ENCODE results near the gene APPL2.
"Not testable (repeated sequence)": the region's sequence is repeated elsewhere in the genome, so short reads cannot be mapped to it uniquely, and the experiment has no call there.

The APPL2 gene

DNA sequence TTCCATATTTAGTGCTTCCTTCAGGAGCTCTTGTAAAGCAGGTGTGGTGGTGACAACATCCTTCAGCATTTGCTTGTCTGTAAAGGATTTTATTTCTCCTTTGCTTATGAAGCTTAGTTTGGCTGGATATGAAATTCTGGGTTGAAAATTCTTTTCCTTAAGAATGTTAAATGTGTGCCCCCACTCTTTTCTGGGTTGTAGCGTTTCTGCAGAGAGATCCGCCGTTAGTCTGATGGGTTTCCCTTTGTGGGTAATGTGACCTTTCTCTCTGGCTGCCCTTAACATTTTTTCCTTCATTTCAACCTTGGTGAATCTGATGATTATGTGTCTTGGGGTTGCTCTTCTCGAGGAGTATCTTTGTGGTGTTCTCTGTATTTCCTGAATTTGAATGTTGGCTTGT, 52.6 kb downstream of the APPL2 start:
- H3K4ac ChIP-seq (ENCODE audit: low read length); H3K9ac ChIP-seq (ENCODE audit: low read depth, low read length, poor library complexity); H3K79me1 ChIP-seq (ENCODE audit: low read depth, low read length); H4K8ac ChIP-seq (ENCODE audit: low read depth, low read length); H3K4me1 ChIP-seq (ENCODE audit: control insufficient read depth in 2 of 2, insufficient read depth in 1 of 2, low read depth in 1 of 2, low read length in 2 of 2); H2BK5ac ChIP-seq (ENCODE audit: low read length); H3K4me2 ChIP-seq (ENCODE audit: insufficient read depth, low read length, poor library complexity, severe bottlenecking); DNase-seq (ENCODE audit: low spot score); H2BK12ac ChIP-seq (ENCODE audit: low read length); H3K4me3 ChIP-seq (ENCODE audit: low read length in 2 of 2); H3K18ac ChIP-seq (ENCODE audit: low read length); H4K91ac ChIP-seq (ENCODE audit: low read depth, low read length, poor library complexity); H3K27me3 ChIP-seq (ENCODE audit: control insufficient read depth in 3 of 3, insufficient read depth in 3 of 3, low read depth in 1 of 3, low read length in 3 of 3); H2BK15ac ChIP-seq (ENCODE audit: low read length); H3K14ac ChIP-seq (ENCODE audit: low read length); H3K23ac ChIP-seq (ENCODE audit: low read depth, low read length, poor library complexity); H2BK120ac ChIP-seq (ENCODE audit: low read depth, low read length); H3K27ac ChIP-seq (replicated peaks; ENCODE audit: low read length); H2AK5ac ChIP-seq (ENCODE audit: low read depth, low read length); H2AFZ ChIP-seq (ENCODE audit: low read length): not testable (repeated sequence)
- peaks cover 4 to 25% of the 10 kb centered on the region in 2 donors for H3K9me3 ChIP-seq (replicated peaks in 1 of 2; ENCODE audit: control insufficient read depth in 2 of 2, insufficient read depth in 1 of 2, low read depth in 1 of 2, low read length in 2 of 2)
- WGBS, 2 donors (ENCODE audit: extremely low coverage in 2 of 2, insufficient read length in 2 of 2, insufficient replicate concordance in 1 of 2), result no CpG with 5 or more reads among the region's 4 CpGs
- H3K36me3 ChIP-seq (replicated peaks in 1 of 2; ENCODE audit: control insufficient read depth in 2 of 2, insufficient read depth in 2 of 2, low read length in 2 of 2), result peaks cover 9 to 52% of the 10 kb centered on the region in 2 donors

DNA sequence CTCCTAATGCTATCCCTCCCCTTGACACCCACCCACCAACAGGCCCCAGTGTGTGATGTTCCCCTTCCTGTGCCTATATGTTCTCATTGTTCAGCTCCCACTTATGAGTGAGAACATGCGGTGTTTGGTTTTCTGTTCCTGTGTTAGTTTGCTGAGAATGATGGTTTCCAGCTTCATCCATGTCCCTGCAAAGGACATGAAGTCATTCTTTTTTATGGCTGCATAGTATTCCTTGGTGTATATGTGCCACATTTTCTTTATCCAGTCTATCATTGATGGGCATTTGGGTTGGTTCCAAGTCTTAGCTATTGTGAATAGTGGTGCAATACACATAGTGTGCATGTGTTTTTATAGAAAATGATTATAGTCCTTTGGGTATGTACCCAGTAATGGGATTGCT, 56.9 kb downstream of the APPL2 start:
- not testable (repeated sequence) for H3K27me3 ChIP-seq (ENCODE audit: control insufficient read depth in 3 of 3, insufficient read depth in 3 of 3, low read depth in 1 of 3, low read length in 3 of 3); H2BK120ac ChIP-seq (ENCODE audit: low read depth, low read length); H3K14ac ChIP-seq (ENCODE audit: low read length); H3K9ac ChIP-seq (ENCODE audit: low read depth, low read length, poor library complexity); H2AK5ac ChIP-seq (ENCODE audit: low read depth, low read length); H3K4me2 ChIP-seq (ENCODE audit: insufficient read depth, low read length, poor library complexity, severe bottlenecking); DNase-seq (ENCODE audit: low spot score); H4K91ac ChIP-seq (ENCODE audit: low read depth, low read length, poor library complexity); H3K79me1 ChIP-seq (ENCODE audit: low read depth, low read length); H3K4ac ChIP-seq (ENCODE audit: low read length); H3K4me3 ChIP-seq (ENCODE audit: low read length in 2 of 2); H2BK5ac ChIP-seq (ENCODE audit: low read length); H2BK15ac ChIP-seq (ENCODE audit: low read length); H3K4me1 ChIP-seq (ENCODE audit: control insufficient read depth in 2 of 2, insufficient read depth in 1 of 2, low read depth in 1 of 2, low read length in 2 of 2); H2AFZ ChIP-seq (ENCODE audit: low read length); H4K8ac ChIP-seq (ENCODE audit: low read depth, low read length); H3K27ac ChIP-seq (replicated peaks; ENCODE audit: low read length); H3K18ac ChIP-seq (ENCODE audit: low read length); H2BK12ac ChIP-seq (ENCODE audit: low read length); H3K23ac ChIP-seq (ENCODE audit: low read depth, low read length, poor library complexity); H3K9me3 ChIP-seq (replicated peaks in 1 of 2; ENCODE audit: control insufficient read depth in 2 of 2, insufficient read depth in 1 of 2, low read depth in 1 of 2, low read length in 2 of 2)
- H3K36me3 ChIP-seq (replicated peaks in 1 of 2; ENCODE audit: control insufficient read depth in 2 of 2, insufficient read depth in 2 of 2, low read length in 2 of 2), result peaks cover 3 to 47% of the 10 kb centered on the region in 2 donors
- WGBS, 2 donors (ENCODE audit: extremely low coverage in 2 of 2, insufficient read length in 2 of 2, insufficient replicate concordance in 1 of 2), result no CpG with 5 or more reads among the region's 1 CpG

DNA sequence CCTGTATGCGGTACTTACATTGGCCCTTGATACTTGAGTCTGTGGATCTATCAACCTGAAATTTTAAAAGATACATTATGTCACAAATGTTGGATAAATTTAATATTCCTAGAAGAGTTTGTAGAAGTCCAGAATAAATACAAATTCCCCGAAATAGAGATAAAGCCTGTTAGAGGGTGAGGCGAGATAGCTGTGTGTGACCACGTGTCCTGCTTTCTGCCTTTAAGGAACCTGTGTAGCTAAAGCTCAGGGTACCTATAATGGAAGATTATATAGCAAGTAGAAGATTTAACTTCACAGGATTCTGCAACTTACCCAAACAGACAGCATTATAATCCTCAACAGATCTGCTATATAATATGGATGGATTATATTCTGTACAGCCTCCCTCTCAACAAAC, 58.8 kb downstream of the APPL2 start:
- H2BK5ac ChIP-seq (ENCODE audit: low read length), result no peak overlapping the region
- no peak overlapping the region for H3K23ac ChIP-seq (ENCODE audit: low read depth, low read length, poor library complexity)
- no CpG with 5 or more reads among the region's 4 CpGs for WGBS, 2 donors (ENCODE audit: extremely low coverage in 2 of 2, insufficient read length in 2 of 2, insufficient replicate concordance in 1 of 2)
- H2BK120ac ChIP-seq (ENCODE audit: low read depth, low read length), result no peak overlapping the region
- H3K4me3 ChIP-seq (ENCODE audit: low read length in 2 of 2), result no peak overlapping the region
- no peak overlapping the region for H4K8ac ChIP-seq (ENCODE audit: low read depth, low read length)
- no peak overlapping the region for H3K14ac ChIP-seq (ENCODE audit: low read length)
- H3K9ac ChIP-seq (ENCODE audit: low read depth, low read length, poor library complexity), result no peak overlapping the region
- H2AFZ ChIP-seq (ENCODE audit: low read length), result no peak overlapping the region
- H2BK12ac ChIP-seq (ENCODE audit: low read length), result no peak overlapping the region
- H2BK15ac ChIP-seq (ENCODE audit: low read length), result no peak overlapping the region
- no peak for DNase-seq (ENCODE audit: low spot score)
- H3K4ac ChIP-seq (ENCODE audit: low read length), result no peak overlapping the region
- no peaks in the 10 kb centered on the region for H3K27me3 ChIP-seq (ENCODE audit: control insufficient read depth in 3 of 3, insufficient read depth in 3 of 3, low read depth in 1 of 3, low read length in 3 of 3)
- peaks cover 0 to 2% of the 10 kb centered on the region in 2 donors for H3K9me3 ChIP-seq (replicated peaks in 1 of 2; ENCODE audit: control insufficient read depth in 2 of 2, insufficient read depth in 1 of 2, low read depth in 1 of 2, low read length in 2 of 2)
- no peak overlapping the region for H3K4me2 ChIP-seq (ENCODE audit: insufficient read depth, low read length, poor library complexity, severe bottlenecking)
- H3K79me1 ChIP-seq (ENCODE audit: low read depth, low read length), result no peaks in the 10 kb centered on the region
- no peak overlapping the region for H2AK5ac ChIP-seq (ENCODE audit: low read depth, low read length)
- no peak overlapping the region for H4K91ac ChIP-seq (ENCODE audit: low read depth, low read length, poor library complexity)
- no peak overlapping the region for H3K27ac ChIP-seq (replicated peaks; ENCODE audit: low read length)
- H3K36me3 ChIP-seq (replicated peaks in 1 of 2; ENCODE audit: control insufficient read depth in 2 of 2, insufficient read depth in 2 of 2, low read length in 2 of 2), result peaks cover 3 to 59% of the 10 kb centered on the region in 2 donors
- no peaks in the 10 kb centered on the region for H3K4me1 ChIP-seq (ENCODE audit: control insufficient read depth in 2 of 2, insufficient read depth in 1 of 2, low read depth in 1 of 2, low read length in 2 of 2)
- no peak overlapping the region for H3K18ac ChIP-seq (ENCODE audit: low read length)

DNA sequence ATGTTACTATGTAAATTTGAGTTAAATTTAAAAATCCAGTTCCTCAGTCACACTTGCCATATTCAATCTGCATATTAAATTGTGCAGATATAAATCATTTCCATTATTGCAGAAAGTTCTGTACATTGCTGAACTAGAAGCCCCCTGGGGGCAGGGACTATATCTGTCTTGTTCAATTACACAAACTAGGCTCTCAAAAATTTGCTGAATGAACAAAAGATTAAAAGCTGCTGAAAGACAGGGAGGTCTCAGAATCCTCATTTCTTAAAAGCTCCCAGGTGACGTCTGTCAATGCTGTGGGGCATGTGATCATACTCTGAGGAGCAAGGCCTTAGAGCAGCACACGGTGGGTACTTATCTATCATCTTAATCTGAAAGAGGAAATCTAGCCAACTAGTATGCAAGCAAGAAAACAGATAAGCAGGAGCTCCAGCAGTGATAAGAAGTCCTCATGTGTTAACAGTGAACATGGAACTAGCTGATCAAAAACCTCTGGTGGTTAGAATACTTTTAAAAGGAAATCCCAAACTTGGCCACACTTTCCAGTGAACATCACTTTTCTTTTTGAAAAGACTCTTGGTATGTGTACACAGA, 60.5 kb downstream of the APPL2 start:
- Histone ChIP-seq H2AFZ (ENCODE audit: low read length) (no peak overlapping the region), H3K14ac (ENCODE audit: low read length) (no peak overlapping the region), H2AK5ac (ENCODE audit: low read depth, low read length) (no peak overlapping the region), H4K91ac (ENCODE audit: low read depth, low read length, poor library complexity) (no peak overlapping the region), H3K4me3 (ENCODE audit: low read length in 2 of 2) (no peak overlapping the region), H3K36me3 (replicated peaks in 1 of 2; ENCODE audit: control insufficient read depth in 2 of 2, insufficient read depth in 2 of 2, low read length in 2 of 2) (peaks cover 3 to 74% of the 10 kb centered on the region in 2 donors), H3K9me3 (replicated peaks in 1 of 2; ENCODE audit: control insufficient read depth in 2 of 2, insufficient read depth in 1 of 2, low read depth in 1 of 2, low read length in 2 of 2) (peaks cover 0 to 2% of the 10 kb centered on the region in 2 donors), H3K27me3 (ENCODE audit: control insufficient read depth in 3 of 3, insufficient read depth in 3 of 3, low read depth in 1 of 3, low read length in 3 of 3) (no peaks in the 10 kb centered on the region), H3K4me1 (ENCODE audit: control insufficient read depth in 2 of 2, insufficient read depth in 1 of 2, low read depth in 1 of 2, low read length in 2 of 2) (no peaks in the 10 kb centered on the region), H4K8ac (ENCODE audit: low read depth, low read length) (no peak overlapping the region), H2BK5ac (ENCODE audit: low read length) (no peak overlapping the region), H3K27ac (replicated peaks; ENCODE audit: low read length) (no peak overlapping the region), H3K4me2 (ENCODE audit: insufficient read depth, low read length, poor library complexity, severe bottlenecking) (no peak overlapping the region), H3K4ac (ENCODE audit: low read length) (no peak overlapping the region), H2BK15ac (ENCODE audit: low read length) (no peak overlapping the region), H2BK120ac (ENCODE audit: low read depth, low read length) (no peak overlapping the region), H2BK12ac (ENCODE audit: low read length) (no peak overlapping the region), H3K9ac (ENCODE audit: low read depth, low read length, poor library complexity) (no peak overlapping the region), H3K18ac (ENCODE audit: low read length) (no peak overlapping the region), H3K79me1 (ENCODE audit: low read depth, low read length) (no peaks in the 10 kb centered on the region), H3K23ac (ENCODE audit: low read depth, low read length, poor library complexity) (no peak overlapping the region)
- DNase-seq (ENCODE audit: low spot score), result no peak
- WGBS, 2 donors (ENCODE audit: extremely low coverage in 2 of 2, insufficient read length in 2 of 2, insufficient replicate concordance in 1 of 2), result no CpG with 5 or more reads among the region's 2 CpGs

Data from neuronal stem cell (in vitro differentiated cells).